Measurements from ENCODE around the gene ZSWIM7.
"Not testable (repeated sequence)": the region's sequence is repeated elsewhere in the genome, so short reads cannot be mapped to it uniquely, and the experiment has no call there.

Gene ZSWIM7

DNA sequence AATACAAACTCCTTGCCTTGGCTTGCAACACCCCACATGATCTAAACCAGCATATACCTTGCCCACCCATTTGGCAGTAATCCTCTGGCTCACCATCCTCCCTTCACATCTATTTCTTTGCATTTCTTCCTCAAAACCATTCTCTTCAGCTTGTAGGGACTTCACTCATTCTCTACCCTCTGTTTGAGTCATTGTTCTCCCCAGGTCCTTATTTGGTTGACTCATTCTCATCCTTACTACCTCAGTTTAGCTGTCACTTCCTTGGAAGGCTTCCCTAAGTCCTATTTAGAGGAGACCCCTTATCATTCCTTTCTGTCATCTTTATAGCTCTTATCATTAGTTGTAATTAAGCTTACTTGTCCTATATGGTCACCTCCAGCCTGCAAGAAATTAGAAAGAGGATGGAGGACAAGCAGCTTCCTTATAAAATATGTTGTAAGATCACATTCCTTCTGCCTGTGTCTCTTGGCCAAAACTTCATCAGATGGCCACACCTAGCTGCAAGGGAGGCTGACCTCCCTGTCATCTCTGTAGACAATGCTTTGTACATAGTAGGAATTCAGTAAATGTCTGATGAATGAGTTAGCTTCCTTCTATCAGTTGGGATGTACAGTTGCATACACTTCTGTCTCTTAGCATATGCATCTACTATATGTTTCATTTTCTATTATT is 1.9 kb upstream of the ZSWIM7 start:
- no peak overlapping the region for H3K4me3 ChIP-seq (ENCODE audit: control insufficient read depth, low read depth, low read length)
- DNase-seq (ENCODE audit: low read depth), result no peak

DNA sequence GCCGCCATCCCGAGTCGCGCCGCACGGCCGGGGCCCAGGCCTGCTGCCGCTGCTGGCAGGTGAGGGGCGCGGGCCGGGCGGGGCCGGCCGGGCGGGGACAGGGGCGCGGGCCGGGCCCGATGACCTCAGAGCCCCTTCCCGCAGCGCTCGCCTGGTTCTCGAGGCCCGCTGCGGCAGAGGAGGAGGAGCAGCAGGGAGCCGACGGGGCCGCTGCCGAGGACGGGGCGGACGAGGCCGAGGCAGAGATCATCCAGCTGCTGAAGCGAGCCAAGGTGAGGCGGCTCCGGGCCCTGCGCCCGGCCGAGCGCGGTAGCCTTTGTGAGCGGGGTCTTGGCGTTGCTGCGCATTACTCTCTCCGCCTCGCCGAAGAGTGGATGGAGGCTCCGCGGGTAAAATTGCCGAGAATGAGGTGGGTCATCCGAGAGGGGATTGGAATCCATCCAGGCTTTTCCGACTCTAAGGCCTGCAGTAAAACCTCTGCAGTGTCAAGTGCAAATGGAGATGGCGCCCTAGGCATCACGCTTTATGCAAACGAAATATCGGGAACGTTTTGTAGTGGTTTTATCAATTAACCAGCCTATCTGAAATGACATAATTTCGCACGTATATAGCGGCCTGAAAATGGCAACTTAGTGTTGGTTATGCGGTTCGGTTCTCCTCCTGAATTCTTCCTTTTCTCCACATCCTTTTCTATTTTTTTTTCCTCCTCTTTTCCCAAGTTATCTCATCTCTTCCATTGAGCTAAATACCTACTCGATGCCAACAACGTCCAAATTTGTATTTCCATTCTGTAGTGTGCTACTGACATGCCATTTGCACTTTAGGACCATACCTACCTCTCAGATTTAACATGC is 697 bp upstream of the ZSWIM7 start:
- TF ChIP-seq, protein P1, sequence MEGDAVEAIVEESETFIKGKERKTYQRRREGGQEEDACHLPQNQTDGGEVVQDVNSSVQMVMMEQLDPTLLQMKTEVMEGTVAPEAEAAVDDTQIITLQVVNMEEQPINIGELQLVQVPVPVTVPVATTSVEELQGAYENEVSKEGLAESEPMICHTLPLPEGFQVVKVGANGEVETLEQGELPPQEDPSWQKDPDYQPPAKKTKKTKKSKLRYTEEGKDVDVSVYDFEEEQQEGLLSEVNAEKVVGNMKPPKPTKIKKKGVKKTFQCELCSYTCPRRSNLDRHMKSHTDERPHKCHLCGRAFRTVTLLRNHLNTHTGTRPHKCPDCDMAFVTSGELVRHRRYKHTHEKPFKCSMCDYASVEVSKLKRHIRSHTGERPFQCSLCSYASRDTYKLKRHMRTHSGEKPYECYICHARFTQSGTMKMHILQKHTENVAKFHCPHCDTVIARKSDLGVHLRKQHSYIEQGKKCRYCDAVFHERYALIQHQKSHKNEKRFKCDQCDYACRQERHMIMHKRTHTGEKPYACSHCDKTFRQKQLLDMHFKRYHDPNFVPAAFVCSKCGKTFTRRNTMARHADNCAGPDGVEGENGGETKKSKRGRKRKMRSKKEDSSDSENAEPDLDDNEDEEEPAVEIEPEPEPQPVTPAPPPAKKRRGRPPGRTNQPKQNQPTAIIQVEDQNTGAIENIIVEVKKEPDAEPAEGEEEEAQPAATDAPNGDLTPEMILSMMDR (IDR thresholded peaks at IDR 0.05; ENCODE audit: control insufficient read depth, insufficient read depth, low read depth, low read length, missing control alignments), result no peak
- DNase-seq (ENCODE audit: low read depth), result no peak
- H3K4me3 ChIP-seq (ENCODE audit: control insufficient read depth, low read depth, low read length), result peak overlapping the region; percentile 70

More for the DNA sequence above, 1.9 kb upstream of the ZSWIM7 start:
- TF ChIP-seq, protein P1 (IDR thresholded peaks at IDR 0.05; ENCODE audit: control insufficient read depth, insufficient read depth, low read depth, low read length, missing control alignments), result no peak

DNA sequence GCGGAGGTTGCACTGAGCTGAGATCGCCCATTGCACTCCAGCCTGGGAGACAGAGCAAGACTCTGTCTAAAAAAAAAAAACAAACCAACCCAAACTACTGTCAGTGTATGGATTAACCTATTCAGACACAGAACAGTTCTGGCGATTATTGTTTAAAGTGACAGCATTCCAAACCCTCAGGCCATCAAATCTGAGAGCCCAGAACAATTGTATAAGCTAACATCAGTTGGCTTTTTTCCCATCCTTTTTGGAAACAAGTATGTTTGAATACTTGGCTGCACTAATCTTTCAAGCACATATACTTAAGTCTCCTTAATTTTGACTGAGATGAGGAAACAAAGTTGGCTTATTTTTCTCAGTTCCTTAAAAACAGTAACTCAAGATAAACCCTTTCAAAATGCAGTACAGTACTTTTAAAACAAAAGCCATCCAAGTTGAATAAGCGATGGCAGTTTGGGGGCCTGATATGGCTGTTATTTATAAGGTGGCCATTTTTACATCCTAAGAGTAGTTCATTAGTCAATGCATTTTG is 1.4 kb downstream of the ZSWIM7 start:
- no peak overlapping the region for H3K4me3 ChIP-seq (ENCODE audit: control insufficient read depth, low read depth, low read length)
- no peak for DNase-seq (ENCODE audit: low read depth)
- TF ChIP-seq, protein P1 (IDR thresholded peaks at IDR 0.05; ENCODE audit: control insufficient read depth, insufficient read depth, low read depth, low read length, missing control alignments), result no peak

DNA sequence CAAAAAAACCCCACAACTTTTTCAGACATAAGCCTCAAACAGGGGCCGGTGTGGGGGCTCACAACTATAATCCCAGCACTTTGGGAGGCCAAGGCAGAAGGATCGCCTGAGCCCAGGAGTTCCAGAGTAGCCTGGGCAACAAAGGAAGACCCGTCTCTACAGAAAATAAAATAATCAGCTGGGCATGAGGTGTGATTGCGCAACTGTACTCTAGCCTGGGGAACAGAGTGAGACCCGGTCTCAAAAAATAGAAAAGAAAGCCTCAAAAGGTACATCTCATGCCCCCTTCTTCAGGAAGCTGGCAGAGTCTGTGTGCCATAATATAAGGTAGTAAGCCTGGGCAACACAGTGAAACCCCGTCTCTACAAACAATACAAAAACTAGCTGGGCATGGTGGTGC is 3.2 kb downstream of the ZSWIM7 start:
- no peak for DNase-seq (ENCODE audit: low read depth)
- TF ChIP-seq, protein P1 (IDR thresholded peaks at IDR 0.05; ENCODE audit: control insufficient read depth, insufficient read depth, low read depth, low read length, missing control alignments), result no peak
- no peak overlapping the region for H3K4me3 ChIP-seq (ENCODE audit: control insufficient read depth, low read depth, low read length)

DNA sequence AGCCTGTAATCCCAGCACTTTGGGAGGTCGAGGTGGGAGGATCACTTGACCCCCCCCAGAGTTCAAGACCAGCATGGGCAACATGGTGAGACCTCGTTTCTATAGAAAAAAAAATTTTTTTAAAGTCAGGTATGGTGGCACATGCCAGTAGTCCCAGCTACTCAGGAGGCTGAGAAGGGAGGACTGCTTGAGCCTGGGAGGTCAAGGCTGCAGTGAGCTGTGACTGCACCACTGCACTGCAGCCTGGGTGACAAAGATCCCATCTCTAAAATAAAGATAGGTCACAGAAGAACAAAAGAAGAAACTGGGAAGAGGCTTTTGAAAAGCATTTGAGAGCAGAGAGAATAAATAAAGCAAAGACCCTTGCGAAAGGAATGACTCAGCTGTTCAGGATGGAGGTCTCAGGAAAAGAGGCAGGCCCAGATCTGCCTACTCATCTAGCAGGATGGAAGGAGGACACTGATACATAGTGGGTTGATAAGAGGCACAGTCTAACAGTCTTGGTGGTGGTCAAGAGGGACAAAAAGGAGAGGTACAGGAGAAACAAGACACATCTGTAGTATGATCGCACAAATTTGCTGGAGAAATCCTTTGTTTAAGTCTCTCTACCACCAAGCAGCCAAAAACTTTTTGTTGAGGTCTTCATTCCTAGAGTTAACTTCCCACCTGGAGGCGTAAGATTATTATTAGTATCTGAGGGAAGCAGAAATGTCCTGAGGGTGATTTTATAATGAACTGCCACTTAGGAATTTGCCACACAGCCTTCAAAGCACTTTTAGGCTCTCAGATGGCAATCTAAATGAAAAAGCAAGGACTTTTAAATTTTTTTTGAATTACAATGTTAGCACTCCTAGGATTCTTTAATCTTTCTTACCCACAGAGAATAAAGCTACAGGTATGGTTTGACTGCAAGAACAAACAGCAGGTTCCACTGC is 17.6 kb downstream of the ZSWIM7 start:
- no peak overlapping the region for H3K4me3 ChIP-seq (ENCODE audit: control insufficient read depth, low read depth, low read length)
- peak; percentile 8 for DNase-seq (ENCODE audit: low read depth)
- TF ChIP-seq, protein P1 (IDR thresholded peaks at IDR 0.05; ENCODE audit: control insufficient read depth, insufficient read depth, low read depth, low read length, missing control alignments), result no peak

DNA sequence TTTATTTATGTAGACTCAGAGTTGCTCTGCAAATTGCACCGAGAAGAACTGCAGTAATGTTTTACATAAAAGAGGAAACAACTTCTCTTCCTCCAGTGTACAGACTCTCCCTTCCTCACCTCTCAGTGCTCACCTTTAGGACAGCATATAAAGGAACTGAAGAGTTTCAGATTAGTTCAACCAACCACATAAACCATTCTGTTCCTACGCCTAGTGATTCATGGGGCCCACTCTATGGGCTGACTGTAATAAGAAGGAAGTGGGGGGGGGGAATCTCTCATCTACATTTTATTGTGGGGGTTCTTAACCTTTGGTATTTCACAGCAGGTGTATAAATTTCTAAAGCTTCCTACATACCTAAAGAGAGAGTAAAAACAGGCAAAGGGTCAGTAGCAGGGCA is 18.3 kb downstream of the ZSWIM7 start:
- no peak overlapping the region for H3K4me3 ChIP-seq (ENCODE audit: control insufficient read depth, low read depth, low read length)
- TF ChIP-seq, protein P1 (IDR thresholded peaks at IDR 0.05; ENCODE audit: control insufficient read depth, insufficient read depth, low read depth, low read length, missing control alignments), result no peak
- no peak for DNase-seq (ENCODE audit: low read depth)

DNA sequence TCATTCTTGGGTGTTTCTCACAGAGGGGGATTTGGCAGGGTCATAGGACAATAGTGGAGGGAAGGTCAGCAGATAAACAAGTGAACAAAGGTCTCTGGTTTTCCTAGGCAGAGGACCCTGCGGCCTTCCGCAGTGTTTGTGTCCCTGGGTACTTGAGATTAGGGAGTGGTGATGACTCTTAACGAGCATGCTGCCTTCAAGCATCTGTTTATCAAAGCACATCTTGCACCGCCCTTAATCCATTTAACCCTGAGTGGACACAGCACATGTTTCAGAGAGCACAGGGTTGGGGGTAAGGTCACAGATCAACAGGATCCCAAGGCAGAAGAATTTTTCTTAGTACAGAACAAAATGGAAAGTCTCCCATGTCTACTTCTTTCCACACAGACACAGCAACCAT is 20.5 kb downstream of the ZSWIM7 start:
- H3K4me3 ChIP-seq (ENCODE audit: control insufficient read depth, low read depth, low read length); DNase-seq (ENCODE audit: low read depth): not testable (repeated sequence)

All from AG09309 (cell line).